Mesendoderm (in vitro differentiated cells): ENCODE results near the gene PIK3IP1.

Source experiments
- DNase-seq: peaks from one replicate; pipeline ENCODE4 v3.0.0; 2013
- H2AK5ac ChIP-seq: 2 replicates; pipeline ENCODE4 v1.6.1; 2013; ENCODE audit warnings: low read length, inconsistent platforms
- H2BK120ac ChIP-seq: 2 replicates; pipeline ENCODE4 v1.6.1; 2013; ENCODE audit warnings: low read depth, mild to moderate bottlenecking, low read length, moderate library complexity, mixed read lengths
- H2BK15ac ChIP-seq: replicated peaks from 2 replicates; pipeline ENCODE4 v1.6.1; 2013; ENCODE audit warnings: low read depth, mild to moderate bottlenecking, moderate library complexity
- H2BK5ac ChIP-seq: 2 replicates; pipeline ENCODE4 v1.6.1; 2013; ENCODE audit warnings: low read length, inconsistent platforms
- H3K18ac ChIP-seq: 2 replicates; pipeline ENCODE4 v1.6.1; 2013; ENCODE audit warnings: mild to moderate bottlenecking, low read length, mixed read lengths
- H3K23ac ChIP-seq: one replicate; pipeline ENCODE4 v1.6.1; 2013; ENCODE audit warnings: low read length
- H3K27ac ChIP-seq: 2 replicates; pipeline ENCODE4 v1.5.1; 2013; ENCODE audit warnings: low read depth, mild to moderate bottlenecking, inconsistent platforms, low read length, moderate library complexity
- H3K27me3 ChIP-seq: 2 replicates; pipeline ENCODE4 v1.6.1; 2013; ENCODE audit warnings: low read length, control low read depth, mild to moderate bottlenecking, inconsistent platforms; ENCODE audit not compliant: insufficient read depth, poor library complexity
- H3K36me3 ChIP-seq: 2 replicates; pipeline ENCODE4 v1.6.1; 2013; ENCODE audit warnings: low read length, inconsistent platforms; ENCODE audit not compliant: control insufficient read depth, insufficient read depth
- H3K4ac ChIP-seq: one replicate; pipeline ENCODE4 v1.6.1; 2013; ENCODE audit warnings: low read depth, mild to moderate bottlenecking, low read length, moderate library complexity
- H3K4me1 ChIP-seq: 2 replicates; pipeline ENCODE4 v1.6.1; 2013; ENCODE audit warnings: low read depth, low read length, inconsistent platforms; ENCODE audit not compliant: control insufficient read depth
- H3K4me2 ChIP-seq: 2 replicates; pipeline ENCODE4 v1.6.1; 2013; ENCODE audit warnings: low read length
- H3K4me3 ChIP-seq: 2 replicates; pipeline ENCODE4 v1.5.1; 2013; ENCODE audit warnings: mild to moderate bottlenecking, low read length
- H3K56ac ChIP-seq: one replicate; pipeline ENCODE4 v1.6.1; 2013; ENCODE audit warnings: low read length
- H3K79me1 ChIP-seq: 2 replicates; pipeline ENCODE4 v1.6.1; 2013; ENCODE audit warnings: low read length, inconsistent platforms
- H3K79me2 ChIP-seq: 2 replicates; pipeline ENCODE4 v1.6.1; 2013; ENCODE audit warnings: mild to moderate bottlenecking, low read length; ENCODE audit not compliant: control insufficient read depth, insufficient read depth
- H3K9ac ChIP-seq: 2 replicates; pipeline ENCODE4 v1.6.1; 2013; ENCODE audit warnings: low read length, inconsistent platforms
- H4K5ac ChIP-seq: one replicate; pipeline ENCODE4 v1.6.1; 2013; ENCODE audit warnings: low read length
- H4K8ac ChIP-seq: one replicate; pipeline ENCODE4 v1.6.1; 2013; ENCODE audit warnings: low read depth, mild to moderate bottlenecking, control low read depth, low read length, moderate library complexity
- WGBS: extraction: QIAGEN DNeasy Blood & Tissue Kit; methylation state at CpG from one replicate; pipeline ENCODE4 v1.1.7; 2013; ENCODE audit warnings: low lambda C conversion rate, missing lambda C conversion rate; ENCODE audit not compliant: insufficient coverage; ENCODE audit errors: extremely low coverage; 5-methylcytosine and 5-hydroxymethylcytosine counted together

Gene PIK3IP1

GRCh38 chr22:31302006-31302405 lies 9.7 kb upstream of the PIK3IP1 start:
- Histone ChIP-seq H4K5ac (no peak overlapping the region), H2BK5ac (no peak overlapping the region), H2BK15ac (no peak overlapping the region), H3K79me1 (no peaks in the 10 kb centered on the region), H3K36me3 (no peaks in the 10 kb centered on the region), H3K4me3 (no peak overlapping the region), H3K56ac (no peak overlapping the region), H3K79me2 (no peaks in the 10 kb centered on the region), H3K4me1 (no peaks in the 10 kb centered on the region), H3K18ac (no peak overlapping the region), H2BK120ac (no peak overlapping the region), H4K8ac (no peak overlapping the region), H3K23ac (no peak overlapping the region), H3K4me2 (no peak overlapping the region), H3K9ac (no peak overlapping the region), H3K27me3 (no peaks in the 10 kb centered on the region), H3K27ac (no peak overlapping the region), H3K4ac (no peak overlapping the region), H2AK5ac (no peak overlapping the region)
- DNase-seq, result no peak

- DNase-seq, result no peak
- Histone ChIP-seq H4K5ac (no peak overlapping the region), H4K8ac (no peak overlapping the region), H3K4me2 (no peak overlapping the region), H3K79me1 (no peaks in the 10 kb centered on the region), H3K36me3 (no peaks in the 10 kb centered on the region), H3K9ac (no peak overlapping the region), H3K4me1 (no peaks in the 10 kb centered on the region), H2BK120ac (no peak overlapping the region), H2BK15ac (no peak overlapping the region), H3K27me3 (no peaks in the 10 kb centered on the region), H3K18ac (no peak overlapping the region), H2AK5ac (no peak overlapping the region), H2BK5ac (no peak overlapping the region), H3K4me3 (no peak overlapping the region), H3K23ac (no peak overlapping the region), H3K4ac (no peak overlapping the region), H3K27ac (no peak overlapping the region), H3K79me2 (no peaks in the 10 kb centered on the region), H3K56ac (no peak overlapping the region)
- no CpG with 5 or more reads among the region's 3 CpGs for WGBS
Measured at GRCh38 chr22:31300896-31301295, 8.6 kb upstream of the PIK3IP1 start.

- no peak overlapping the region for H3K4me3 ChIP-seq
- WGBS, result no CpG with 5 or more reads among the region's 5 CpGs
Measured at GRCh38 chr22:31295831-31296657, 3.8 kb upstream of the PIK3IP1 start.

GRCh38 chr22:31295360-31295759 lies 3.1 kb upstream of the PIK3IP1 start:
- Histone ChIP-seq H3K4me2 (no peak overlapping the region), H2BK5ac (no peak overlapping the region), H3K27me3 (no peaks in the 10 kb centered on the region), H3K79me2 (no peaks in the 10 kb centered on the region), H3K79me1 (no peaks in the 10 kb centered on the region), H3K23ac (no peak overlapping the region), H3K56ac (no peak overlapping the region), H3K4ac (no peak overlapping the region), H3K9ac (no peak overlapping the region), H3K18ac (no peak overlapping the region), H3K4me3 (no peak overlapping the region), H2BK15ac (no peak overlapping the region), H3K36me3 (no peaks in the 10 kb centered on the region), H2AK5ac (no peak overlapping the region), H2BK120ac (no peak overlapping the region), H3K4me1 (no peaks in the 10 kb centered on the region), H4K5ac (no peak overlapping the region), H4K8ac (no peak overlapping the region), H3K27ac (no peak overlapping the region)
- WGBS, result no CpG with 5 or more reads among the region's 3 CpGs
- no peak for DNase-seq

More at GRCh38 chr22:31295831-31296657, 3.8 kb upstream of the PIK3IP1 start:
- H3K23ac ChIP-seq, result no peak overlapping the region
- H3K56ac ChIP-seq, result no peak overlapping the region
- DNase-seq, result no peak
- no peaks in the 10 kb centered on the region for H3K79me1 ChIP-seq
- H3K9ac ChIP-seq, result no peak overlapping the region
- no peak overlapping the region for H2AK5ac ChIP-seq
- H2BK120ac ChIP-seq, result no peak overlapping the region
- no peak overlapping the region for H3K18ac ChIP-seq
- H3K27ac ChIP-seq, result no peak overlapping the region
- no peak overlapping the region for H3K4me2 ChIP-seq
- H4K5ac ChIP-seq, result no peak overlapping the region
- no peaks in the 10 kb centered on the region for H3K79me2 ChIP-seq
- no peak overlapping the region for H2BK5ac ChIP-seq
- no peak overlapping the region for H4K8ac ChIP-seq
- no peak overlapping the region for H3K4ac ChIP-seq
- H3K36me3 ChIP-seq, result no peaks in the 10 kb centered on the region
- H3K4me1 ChIP-seq, result no peaks in the 10 kb centered on the region
- H3K27me3 ChIP-seq, result no peaks in the 10 kb centered on the region
- H2BK15ac ChIP-seq, result no peak overlapping the region

GRCh38 chr22:31291481-31292235 lies 630 bp downstream of the PIK3IP1 start:
- Histone ChIP-seq H3K4me2 (peak overlapping the region; percentile 47), H3K4ac (no peak overlapping the region), H3K4me1 (no peaks in the 10 kb centered on the region), H2AK5ac (no peak overlapping the region), H4K8ac (no peak overlapping the region), H2BK5ac (no peak overlapping the region), H3K9ac (peak overlapping the region; percentile 26), H3K27me3 (no peaks in the 10 kb centered on the region), H3K18ac (no peak overlapping the region), H2BK120ac (no peak overlapping the region), H3K56ac (peak overlapping the region; percentile 66), H3K79me2 (no peaks in the 10 kb centered on the region), H2BK15ac (no peak overlapping the region), H3K27ac (no peak overlapping the region), H3K79me1 (no peaks in the 10 kb centered on the region), H3K4me3 (no peak overlapping the region), H3K23ac (no peak overlapping the region), H4K5ac (no peak overlapping the region), H3K36me3 (no peaks in the 10 kb centered on the region)
- DNase-seq, result peak; percentile 56
- WGBS, result no CpG with 5 or more reads among the region's 20 CpGs
